MCF 10A (cell line): ENCODE results near the gene R3HDML. TPM values are rescaled to one million over a fixed set of nuclear protein-coding genes. Genes with fewer than 3 reads are reported as not detected.

Experiments used
- BruUV-seq: library from RNA; stranded (reverse); fragments of 400-500 nt; replicated peaks from 2 replicates; lab custom pipeline; 2021; lab: Mats Ljungman, UMichigan
- CTCF ChIA-PET: fragments of 300-600 bp; sonication (Branson Sonifier 250); formaldehyde crosslinking; extraction: SDS; loops from one replicate; lab custom pipeline; 2021; ENCODE audit warnings: antibody characterized with exemption, inconsistent platforms; lab: Yijun Ruan, JAX
- POLR2A ChIA-PET: fragments of 300-600, 350-650 bp; sonication (Branson Sonifier 250); formaldehyde crosslinking; extraction: SDS; loops from one replicate; lab custom pipeline; 2020; ENCODE audit warnings: antibody characterized with exemption, inconsistent platforms; lab: Yijun Ruan, JAX
- DNase-seq: peaks from one replicate; pipeline ENCODE4 v3.0.0-alpha.2; 2018; ENCODE audit not compliant: unreplicated experiment
- H3K27ac Mint-ChIP-seq: one replicate; pipeline ENCODE4 v1.8.0; 2022; ENCODE audit warnings: mild to moderate bottlenecking, low read depth, mixed read lengths; ENCODE audit not compliant: unreplicated experiment
- H3K27me3 Mint-ChIP-seq: one replicate; pipeline ENCODE4 v1.8.0; 2022; ENCODE audit warnings: mixed read lengths; ENCODE audit not compliant: insufficient read depth, unreplicated experiment
- H3K36me3 Mint-ChIP-seq: one replicate; pipeline ENCODE4 v1.8.0; 2022; ENCODE audit warnings: mild to moderate bottlenecking, moderate library complexity, mixed read lengths; ENCODE audit not compliant: insufficient read depth, unreplicated experiment
- H3K4me1 Mint-ChIP-seq: one replicate; pipeline ENCODE4 v1.8.0; 2022; ENCODE audit warnings: mixed read lengths; ENCODE audit not compliant: insufficient read depth, unreplicated experiment
- H3K4me3 Mint-ChIP-seq: one replicate; pipeline ENCODE4 v1.8.0; 2022; ENCODE audit warnings: mild to moderate bottlenecking, moderate library complexity, mixed read lengths; ENCODE audit not compliant: unreplicated experiment
- H3K9me3 Mint-ChIP-seq: one replicate; pipeline ENCODE4 v1.8.0; 2022; ENCODE audit warnings: mixed read lengths; ENCODE audit not compliant: unreplicated experiment
- CTCF ChIP-seq: fragments of 200-600 bp; IDR thresholded peaks from one replicate; pipeline ENCODE4 v1.8.0; 2022; ENCODE audit warnings: antibody characterized with exemption, mild to moderate bottlenecking; ENCODE audit not compliant: unreplicated experiment
- intact Hi-C: fragments of 100-400 bp; cut with micrococcal nuclease; formaldehyde crosslinking; loops from 2 replicates; pipeline ENCODE4 v1.14.1; 2022
- total RNA-seq: library from RNA; stranded (reverse); gene quantifications from 2 replicates; pipeline ENCODE4 v1.2.3, GENCODE V29; 2022

R3HDML gene
- total RNA-seq, 1 experiment from 2014 or later: not detected

GRCh38 chr20:44335675-44336074, 1.2 kb upstream of the R3HDML start:
- peaks cover 11% of the 10 kb centered on the region for H3K27me3 Mint-ChIP-seq
- no peak for TF ChIP-seq CTCF
- no peaks in the 10 kb centered on the region for H3K4me1 Mint-ChIP-seq
- no peaks in the 10 kb centered on the region for H3K9me3 Mint-ChIP-seq
- H3K36me3 Mint-ChIP-seq: no peaks in the 10 kb centered on the region
- POLR2A ChIA-PET: no interaction called here
- no peak overlapping the region for H3K27ac Mint-ChIP-seq
- no TSS peak for BruUV-seq
- H3K4me3 Mint-ChIP-seq: no peak overlapping the region
- CTCF ChIA-PET: interaction anchor here (0.6 kb wide), 1 partner anchor 48 kb away, joined by 3 read pairs; no protein-coding TSS in a partner anchor
- DNase-seq: no peak
- intact Hi-C loops: no loop called here

GRCh38 chr20:44336086-44336485, 757 bp upstream of the R3HDML start:
- no peak overlapping the region for H3K27ac Mint-ChIP-seq
- no TSS peak for BruUV-seq
- no peaks in the 10 kb centered on the region for H3K4me1 Mint-ChIP-seq
- H3K4me3 Mint-ChIP-seq: no peak overlapping the region
- peaks cover 11% of the 10 kb centered on the region for H3K27me3 Mint-ChIP-seq
- no peak for TF ChIP-seq CTCF
- POLR2A ChIA-PET: no interaction called here
- no peaks in the 10 kb centered on the region for H3K36me3 Mint-ChIP-seq
- intact Hi-C loops: no loop called here
- CTCF ChIA-PET: interaction anchor here (0.6 kb wide), 1 partner anchor 48 kb away, joined by 3 read pairs; no protein-coding TSS in a partner anchor
- no peak for DNase-seq
- H3K9me3 Mint-ChIP-seq: no peaks in the 10 kb centered on the region

- H3K4me1 Mint-ChIP-seq: no peaks in the 10 kb centered on the region
- no peak overlapping the region for H3K27ac Mint-ChIP-seq
- intact Hi-C loops: no loop called here
- no peak for DNase-seq
- H3K27me3 Mint-ChIP-seq: no peaks in the 10 kb centered on the region
- no peaks in the 10 kb centered on the region for H3K9me3 Mint-ChIP-seq
- no TSS peak for BruUV-seq
- TF ChIP-seq CTCF: no peak
- POLR2A ChIA-PET: no interaction called here
- no peak overlapping the region for H3K4me3 Mint-ChIP-seq
- no peaks in the 10 kb centered on the region for H3K36me3 Mint-ChIP-seq
- CTCF ChIA-PET: interaction anchor here (0.5 to 1.7 kb wide), 5 partner anchors 25 to 178 kb away, joined by 3 to 5 read pairs (median 3); no protein-coding TSS in a partner anchor
These were observed 5.4 kb downstream of the R3HDML start for GRCh38 chr20:44342248-44342647.

GRCh38 chr20:44343162-44343675, 6.4 kb downstream of the R3HDML start:
- H3K27ac Mint-ChIP-seq: no peak overlapping the region
- DNase-seq: no peak
- no peaks in the 10 kb centered on the region for H3K9me3 Mint-ChIP-seq
- H3K27me3 Mint-ChIP-seq: no peaks in the 10 kb centered on the region
- TF ChIP-seq CTCF: no peak
- H3K36me3 Mint-ChIP-seq: no peaks in the 10 kb centered on the region
- H3K4me1 Mint-ChIP-seq: no peaks in the 10 kb centered on the region
- no TSS peak for BruUV-seq
- POLR2A ChIA-PET: no interaction called here
- H3K4me3 Mint-ChIP-seq: no peak overlapping the region
- CTCF ChIA-PET: interaction anchor here (0.7 to 1.7 kb wide), 2 partner anchors 126 to 508 kb away, joined by 5 read pairs; no protein-coding TSS in a partner anchor
- intact Hi-C loops: no loop called here
